ENCODE results near the gene GAK.

DNA sequence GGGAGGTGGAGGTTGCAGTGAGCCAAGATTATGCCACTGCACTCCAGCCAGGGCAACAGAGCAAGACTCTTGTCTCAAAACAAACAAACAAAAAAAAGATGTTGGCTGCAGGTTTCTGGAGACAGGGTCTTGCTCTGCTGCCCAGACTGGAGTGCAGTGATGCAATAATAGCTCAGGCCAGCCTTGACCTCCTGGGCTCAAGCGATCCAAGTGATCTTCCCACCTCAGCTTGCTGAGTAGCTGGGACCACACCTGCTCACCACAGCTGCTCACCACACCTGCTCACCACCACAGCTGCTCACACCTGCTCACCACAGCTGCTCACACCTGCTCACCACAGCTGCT, 76.3 kb downstream of the GAK start:
- TF ChIP-seq, protein P1, sequence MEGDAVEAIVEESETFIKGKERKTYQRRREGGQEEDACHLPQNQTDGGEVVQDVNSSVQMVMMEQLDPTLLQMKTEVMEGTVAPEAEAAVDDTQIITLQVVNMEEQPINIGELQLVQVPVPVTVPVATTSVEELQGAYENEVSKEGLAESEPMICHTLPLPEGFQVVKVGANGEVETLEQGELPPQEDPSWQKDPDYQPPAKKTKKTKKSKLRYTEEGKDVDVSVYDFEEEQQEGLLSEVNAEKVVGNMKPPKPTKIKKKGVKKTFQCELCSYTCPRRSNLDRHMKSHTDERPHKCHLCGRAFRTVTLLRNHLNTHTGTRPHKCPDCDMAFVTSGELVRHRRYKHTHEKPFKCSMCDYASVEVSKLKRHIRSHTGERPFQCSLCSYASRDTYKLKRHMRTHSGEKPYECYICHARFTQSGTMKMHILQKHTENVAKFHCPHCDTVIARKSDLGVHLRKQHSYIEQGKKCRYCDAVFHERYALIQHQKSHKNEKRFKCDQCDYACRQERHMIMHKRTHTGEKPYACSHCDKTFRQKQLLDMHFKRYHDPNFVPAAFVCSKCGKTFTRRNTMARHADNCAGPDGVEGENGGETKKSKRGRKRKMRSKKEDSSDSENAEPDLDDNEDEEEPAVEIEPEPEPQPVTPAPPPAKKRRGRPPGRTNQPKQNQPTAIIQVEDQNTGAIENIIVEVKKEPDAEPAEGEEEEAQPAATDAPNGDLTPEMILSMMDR (IDR thresholded peaks at IDR 0.05): no peak
- TF ChIP-seq POLR2A (IDR thresholded peaks at IDR 0.05): no peak

Data from right lobe of liver (tissue), 4 donors.